ENCODE measurements around the gene MAZ.
"Not testable (repeated sequence)": the region's sequence is repeated elsewhere in the genome, so short reads cannot be mapped to it uniquely, and the experiment has no call there.

MAZ gene

DNA sequence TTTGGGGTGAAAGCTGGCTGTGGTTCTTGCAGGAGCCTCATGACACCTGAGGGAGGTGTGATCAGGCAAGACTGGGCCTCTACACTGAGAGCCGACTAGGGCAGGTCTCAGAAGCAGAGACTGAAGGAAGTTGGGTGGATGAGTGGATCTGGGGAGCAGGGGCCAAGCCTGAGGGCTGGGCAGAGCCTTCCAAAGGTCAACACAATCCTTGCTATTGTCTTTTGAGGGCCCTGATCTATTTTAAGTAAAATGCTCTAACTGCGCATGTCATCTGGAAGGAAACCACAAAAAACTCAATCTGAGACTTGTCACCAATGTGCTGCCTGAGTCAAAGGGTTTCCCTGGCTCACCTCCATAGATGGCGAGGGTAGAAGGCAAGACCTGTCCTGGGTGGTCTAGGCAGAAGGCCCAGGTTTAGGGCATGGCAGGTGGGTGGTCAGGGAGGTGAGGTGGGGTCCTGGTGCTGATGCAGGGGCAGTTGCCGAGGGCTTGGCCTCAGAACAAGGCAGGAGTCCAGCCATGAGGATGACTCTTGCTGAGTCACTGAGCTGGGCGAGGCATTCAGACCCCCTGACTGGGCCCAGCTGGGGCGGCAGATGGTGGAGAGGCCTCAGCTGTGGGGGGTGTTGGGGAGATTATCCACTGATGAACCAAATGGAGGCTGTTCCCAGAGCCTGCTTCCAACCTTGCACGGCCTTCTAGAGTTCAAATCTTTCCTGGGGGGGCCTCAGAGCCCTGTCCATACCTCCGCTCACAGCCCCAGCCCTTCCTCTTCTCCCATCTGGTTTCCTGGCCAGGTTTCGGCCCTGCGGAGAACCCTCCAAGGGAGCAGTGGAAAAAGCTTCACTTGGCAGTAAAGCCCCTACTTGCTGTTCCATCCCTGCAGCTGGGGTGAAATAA, 19.1 kb downstream of the MAZ start:
- no peak for DNase-seq

DNA sequence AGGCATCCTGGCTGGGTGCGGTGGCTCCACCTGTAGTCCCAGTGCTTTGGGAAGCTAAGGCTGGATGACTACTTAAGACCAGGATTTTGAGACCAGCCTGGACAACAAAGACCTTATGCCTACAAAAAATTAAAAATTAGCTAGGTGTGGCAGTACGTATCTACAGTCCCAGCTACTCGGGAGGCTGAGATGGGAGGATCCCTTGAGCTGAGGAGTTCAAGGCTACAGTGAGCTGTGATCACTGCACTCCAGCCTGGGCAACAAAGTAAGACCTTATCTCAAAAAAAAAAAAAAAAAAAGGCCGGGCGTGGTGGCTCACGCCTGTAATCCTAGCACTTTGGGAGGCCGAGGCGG, 20.0 kb downstream of the MAZ start:
- DNase-seq: no peak

DNA sequence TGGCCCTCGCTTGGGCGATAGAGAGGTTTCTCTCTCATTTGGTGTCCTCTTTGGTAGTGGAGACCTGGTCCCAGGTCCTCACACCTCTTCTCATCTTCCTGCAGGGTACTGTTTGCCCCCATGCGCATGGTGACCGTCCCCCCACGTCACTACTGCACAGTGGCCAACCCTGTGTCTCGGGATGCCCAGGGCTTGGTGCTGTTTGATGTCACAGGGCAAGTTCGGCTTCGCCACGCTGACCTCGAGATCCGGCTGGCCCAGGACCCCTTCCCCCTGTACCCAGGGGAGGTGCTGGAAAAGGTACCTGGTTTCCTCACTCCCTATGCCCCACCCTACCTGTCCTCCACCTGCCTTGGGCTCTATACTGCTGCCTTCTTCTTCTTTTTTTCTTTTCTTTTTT, 24.4 kb downstream of the MAZ start:
- DNase-seq: no peak

DNA sequence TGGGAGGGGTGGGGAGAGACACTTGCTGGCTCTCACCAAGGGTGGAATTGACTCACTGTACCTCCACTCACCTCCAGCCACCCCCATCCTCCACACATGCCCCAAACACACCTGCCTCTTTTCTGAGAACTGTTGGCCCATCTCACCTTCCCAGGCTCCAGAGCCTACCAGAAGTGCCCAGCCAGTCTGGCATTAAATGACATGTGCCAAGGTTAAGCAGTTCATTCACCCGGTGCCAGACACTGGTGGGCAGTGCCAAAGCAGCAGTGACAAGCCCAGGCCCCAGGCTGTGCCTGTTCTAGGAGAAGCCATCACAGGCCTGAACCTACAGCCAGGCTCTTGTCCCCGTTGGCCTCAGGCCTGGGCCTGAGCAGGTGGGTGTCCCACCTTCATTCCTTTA, 25.2 kb downstream of the MAZ start:
- no peak for DNase-seq

DNA sequence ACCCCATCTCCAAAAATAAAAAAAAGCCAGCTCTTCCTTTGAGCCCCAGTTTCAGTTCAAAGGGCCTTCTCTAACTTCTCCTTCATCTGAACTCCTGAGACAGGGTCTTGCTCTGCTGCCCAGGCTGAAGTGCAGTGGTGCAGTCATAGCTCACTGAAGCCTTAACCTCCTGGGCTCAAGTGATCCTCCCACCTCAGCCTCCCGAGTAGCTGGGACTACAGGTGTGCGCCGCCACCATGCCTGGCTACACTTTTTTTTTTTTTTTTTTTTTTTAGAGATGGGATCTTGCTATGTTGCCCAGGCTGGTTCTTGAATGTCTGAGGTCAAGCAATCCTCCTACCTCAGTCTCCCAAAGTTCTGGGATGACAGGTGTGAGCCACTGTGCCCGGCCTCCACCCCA, 26.9 kb downstream of the MAZ start:
- not testable (repeated sequence) for DNase-seq

DNA sequence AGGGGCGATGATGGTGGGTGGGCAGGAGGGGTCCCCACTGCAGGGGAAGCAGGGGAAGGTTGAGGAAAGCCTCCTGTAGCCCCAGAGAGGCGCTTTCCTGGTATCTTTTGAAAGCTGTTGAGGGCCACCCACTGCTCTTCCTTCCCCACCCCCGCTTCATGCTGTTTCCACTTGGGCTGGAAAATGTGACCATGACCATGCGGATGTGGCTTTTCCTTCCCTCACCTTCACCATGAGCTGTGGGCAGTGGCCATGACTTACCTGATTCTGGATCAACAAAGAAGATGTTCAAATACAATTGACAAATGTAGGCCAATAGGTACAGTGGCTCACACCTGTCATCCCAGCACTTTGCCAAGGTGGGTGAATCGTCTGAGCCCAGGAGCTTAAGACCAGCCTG, 27.8 kb downstream of the MAZ start:
- DNase-seq: no peak

DNA sequence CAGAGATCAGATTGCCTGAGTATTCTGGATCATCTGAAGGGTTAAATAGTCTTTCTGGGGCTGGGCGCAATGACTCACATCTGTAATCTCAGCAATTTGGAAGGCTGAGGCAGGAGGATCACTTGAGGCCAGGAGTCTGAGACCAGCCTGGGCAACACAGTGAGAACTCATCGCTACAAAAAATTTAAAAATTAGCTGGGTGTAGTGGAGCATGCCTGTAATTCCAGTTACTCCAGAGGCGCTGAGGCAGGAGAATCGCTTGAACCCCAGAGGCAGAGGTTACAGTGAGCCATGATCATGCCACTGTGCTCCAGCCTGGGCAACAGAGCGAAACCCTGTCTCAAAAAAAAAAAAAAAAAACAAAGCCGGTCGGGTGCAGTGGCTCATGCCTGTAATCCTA, 29.6 kb downstream of the MAZ start:
- DNase-seq: no peak

DNA sequence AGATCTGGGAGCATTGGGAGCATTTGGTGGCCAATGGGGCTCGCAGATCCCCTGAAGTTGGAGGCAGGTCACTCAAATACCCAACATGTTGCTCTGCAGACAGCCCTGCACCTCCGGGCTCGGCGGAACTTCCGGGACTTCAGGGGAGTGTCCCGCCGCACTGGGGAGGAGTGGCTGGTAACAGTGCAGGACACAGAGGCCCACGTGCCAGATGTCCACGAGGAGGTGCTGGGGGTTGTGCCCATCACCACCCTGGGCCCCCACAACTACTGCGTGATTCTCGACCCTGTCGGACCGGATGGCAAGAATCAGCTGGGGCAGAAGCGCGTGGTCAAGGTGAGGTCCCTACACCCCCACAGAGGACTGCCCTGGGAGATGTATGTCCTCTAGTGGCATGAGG, 30.3 kb downstream of the MAZ start:
- DNase-seq: no peak

DNA sequence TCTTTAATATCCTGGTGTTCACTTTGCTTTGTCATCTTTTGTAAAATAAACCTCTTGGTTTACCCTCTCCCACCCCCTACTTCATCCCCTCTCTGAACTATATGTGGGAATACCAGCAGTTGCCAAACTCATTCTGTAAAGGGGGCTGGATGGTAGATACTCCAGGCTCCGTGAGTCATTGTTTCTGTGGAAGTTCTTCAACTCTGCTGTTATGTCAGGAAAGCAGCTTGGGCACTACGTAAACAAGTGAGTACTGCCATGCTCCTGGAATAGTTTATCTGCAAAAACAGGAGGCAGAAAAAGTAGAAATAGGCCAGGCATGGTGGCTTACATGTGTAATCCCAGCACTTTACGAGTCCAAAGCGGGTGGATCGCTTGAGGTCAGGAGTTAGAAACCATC, 31.5 kb downstream of the MAZ start:
- DNase-seq: no peak

DNA sequence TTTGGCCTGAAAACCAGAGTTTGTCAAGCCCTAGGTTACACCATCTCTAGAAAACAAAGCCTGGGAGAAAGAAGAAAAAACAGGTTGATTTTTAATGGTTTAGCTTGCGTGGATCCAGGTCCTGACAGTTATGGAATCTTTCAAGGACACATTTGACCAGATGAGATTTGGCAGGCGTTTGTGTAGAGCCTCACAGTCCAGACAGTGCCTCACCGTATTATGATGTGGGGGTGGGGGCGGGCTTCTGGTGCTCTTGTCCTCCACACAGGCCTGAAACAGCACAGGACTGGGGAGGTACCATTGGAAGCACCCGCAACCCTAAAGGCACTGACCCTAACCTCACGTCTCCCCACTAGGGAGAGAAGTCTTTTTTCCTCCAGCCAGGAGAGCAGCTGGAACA, 33.5 kb downstream of the MAZ start:
- no peak for DNase-seq

DNA sequence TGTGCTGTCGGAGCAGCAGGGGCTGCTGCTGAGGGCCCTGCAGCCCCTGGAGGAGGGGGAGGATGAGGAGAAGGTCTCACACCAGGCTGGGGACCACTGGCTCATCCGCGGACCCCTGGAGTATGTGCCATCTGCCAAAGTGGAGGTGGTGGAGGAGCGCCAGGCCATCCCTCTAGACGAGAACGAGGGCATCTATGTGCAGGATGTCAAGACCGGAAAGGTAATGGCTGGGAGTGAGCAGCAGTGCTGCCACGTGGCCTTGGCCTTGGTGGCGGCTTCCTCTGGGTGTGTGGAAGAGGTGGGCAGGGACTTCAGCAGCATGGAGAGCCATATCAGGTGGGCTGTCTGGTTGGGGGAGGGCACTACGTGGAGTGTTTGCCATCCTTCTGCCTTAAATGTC, 33.9 kb downstream of the MAZ start:
- DNase-seq: no peak

DNA sequence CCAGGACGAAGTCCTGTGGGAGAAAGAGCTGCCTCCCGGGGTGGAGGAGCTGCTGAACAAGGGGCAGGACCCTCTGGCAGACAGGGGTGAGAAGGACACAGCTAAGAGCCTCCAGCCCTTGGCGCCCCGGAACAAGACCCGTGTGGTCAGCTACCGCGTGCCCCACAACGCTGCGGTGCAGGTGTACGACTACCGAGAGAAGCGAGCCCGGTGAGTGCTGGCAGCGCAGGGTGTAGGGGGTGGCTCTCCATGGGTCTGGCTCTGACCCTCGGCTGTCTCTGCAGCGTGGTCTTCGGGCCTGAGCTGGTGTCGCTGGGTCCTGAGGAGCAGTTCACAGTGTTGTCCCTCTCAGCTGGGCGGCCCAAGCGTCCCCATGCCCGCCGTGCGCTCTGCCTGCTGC, 35.3 kb downstream of the MAZ start:
- DNase-seq: no peak

DNA sequence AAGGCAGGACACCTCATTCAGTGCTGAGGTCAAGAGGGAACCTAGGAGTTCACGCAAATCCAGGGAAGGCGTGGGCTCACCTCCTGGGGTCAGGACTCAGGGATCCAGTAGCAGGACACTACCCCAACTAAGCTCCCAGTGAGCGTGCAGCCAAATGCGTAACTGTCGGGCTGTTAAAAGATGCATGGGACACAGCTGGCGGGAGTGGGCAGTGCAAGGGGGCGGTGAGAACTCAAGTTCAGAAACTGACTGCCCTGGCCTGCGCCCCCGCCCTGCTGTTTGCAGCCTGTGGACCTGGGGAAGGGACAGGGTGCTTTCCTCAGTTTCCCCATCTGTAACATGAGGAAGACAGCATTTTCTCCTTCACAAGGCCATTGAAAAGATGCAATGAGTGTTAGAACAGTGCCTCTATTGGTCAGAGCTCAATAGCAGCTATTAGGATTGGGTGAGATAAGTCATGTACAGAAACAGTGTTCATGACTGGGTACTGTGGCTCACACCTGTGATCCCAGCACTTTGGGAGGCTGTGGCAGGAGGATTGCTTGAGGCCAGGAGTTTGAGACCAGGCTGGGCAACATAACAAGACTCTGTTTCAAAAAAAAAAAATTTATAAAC, 36.5 kb downstream of the MAZ start:
- DNase-seq: no peak

DNA sequence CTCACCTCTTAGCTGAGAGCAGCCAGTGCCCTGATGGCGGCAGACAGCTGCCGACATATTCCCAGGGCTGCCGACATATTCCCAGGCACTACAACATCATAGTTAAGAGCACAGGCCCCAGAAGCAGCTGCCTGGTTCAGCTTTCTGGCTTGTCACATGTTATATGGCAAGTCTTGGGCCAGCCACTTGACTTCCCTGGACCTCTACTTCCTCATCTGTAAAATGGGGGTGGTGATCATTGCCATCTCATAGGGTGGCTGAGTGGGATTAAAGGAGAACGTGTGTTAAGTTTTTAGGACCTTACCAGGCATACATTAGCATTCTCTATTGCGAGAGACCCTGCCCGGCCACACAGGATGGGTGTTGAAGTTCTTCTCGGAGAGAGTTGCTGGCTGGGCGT, 37.6 kb downstream of the MAZ start:
- no peak for DNase-seq

DNA sequence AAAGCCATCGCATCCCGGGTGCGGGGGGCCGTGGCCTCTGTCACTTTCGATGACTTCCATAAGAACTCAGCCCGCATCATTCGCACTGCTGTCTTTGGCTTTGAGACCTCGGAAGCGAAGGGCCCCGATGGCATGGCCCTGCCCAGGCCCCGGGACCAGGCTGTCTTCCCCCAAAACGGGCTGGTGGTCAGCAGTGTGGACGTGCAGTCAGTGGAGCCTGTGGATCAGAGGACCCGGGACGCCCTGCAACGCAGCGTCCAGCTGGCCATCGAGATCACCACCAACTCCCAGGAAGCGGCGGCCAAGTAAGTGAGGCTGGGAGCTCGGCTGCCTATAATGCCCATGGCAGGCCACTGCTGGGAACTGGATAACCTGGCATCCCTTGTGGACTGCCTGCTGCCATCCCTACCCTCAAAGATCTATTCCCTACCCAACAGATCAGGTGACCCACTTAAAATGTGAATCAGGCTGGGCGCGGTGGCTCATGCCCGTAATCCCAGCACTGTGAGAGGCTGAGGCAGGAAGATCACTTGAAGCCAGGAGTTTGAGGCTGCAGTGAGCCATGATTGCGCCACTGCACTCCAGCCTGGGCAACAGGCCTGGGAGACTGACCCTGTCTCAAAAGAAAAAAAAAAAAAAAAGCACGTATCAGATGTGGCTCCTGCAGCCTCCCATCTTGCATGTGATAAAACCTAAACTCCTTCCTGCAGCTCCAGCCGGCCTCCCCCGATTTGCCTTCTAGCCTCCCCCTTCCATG, 38.4 kb downstream of the MAZ start:
- no peak for DNase-seq

DNA sequence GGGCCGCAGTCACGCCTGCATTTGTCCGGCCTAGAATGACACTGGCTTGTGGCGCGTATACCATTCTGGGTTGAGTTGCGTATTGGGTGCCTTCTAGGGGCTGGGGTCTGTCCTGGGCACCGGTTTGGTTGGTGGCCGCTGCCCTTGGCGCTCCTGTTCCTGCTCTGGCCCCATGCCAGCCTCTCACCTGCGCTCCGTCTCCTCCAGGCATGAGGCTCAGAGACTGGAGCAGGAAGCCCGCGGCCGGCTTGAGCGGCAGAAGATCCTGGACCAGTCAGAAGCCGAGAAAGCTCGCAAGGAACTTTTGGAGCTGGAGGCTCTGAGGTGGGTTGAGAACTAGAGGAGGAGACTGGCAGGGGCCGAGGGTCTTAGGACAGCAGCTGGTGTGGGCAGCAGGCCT, 39.3 kb downstream of the MAZ start:
- no peak for DNase-seq

DNA sequence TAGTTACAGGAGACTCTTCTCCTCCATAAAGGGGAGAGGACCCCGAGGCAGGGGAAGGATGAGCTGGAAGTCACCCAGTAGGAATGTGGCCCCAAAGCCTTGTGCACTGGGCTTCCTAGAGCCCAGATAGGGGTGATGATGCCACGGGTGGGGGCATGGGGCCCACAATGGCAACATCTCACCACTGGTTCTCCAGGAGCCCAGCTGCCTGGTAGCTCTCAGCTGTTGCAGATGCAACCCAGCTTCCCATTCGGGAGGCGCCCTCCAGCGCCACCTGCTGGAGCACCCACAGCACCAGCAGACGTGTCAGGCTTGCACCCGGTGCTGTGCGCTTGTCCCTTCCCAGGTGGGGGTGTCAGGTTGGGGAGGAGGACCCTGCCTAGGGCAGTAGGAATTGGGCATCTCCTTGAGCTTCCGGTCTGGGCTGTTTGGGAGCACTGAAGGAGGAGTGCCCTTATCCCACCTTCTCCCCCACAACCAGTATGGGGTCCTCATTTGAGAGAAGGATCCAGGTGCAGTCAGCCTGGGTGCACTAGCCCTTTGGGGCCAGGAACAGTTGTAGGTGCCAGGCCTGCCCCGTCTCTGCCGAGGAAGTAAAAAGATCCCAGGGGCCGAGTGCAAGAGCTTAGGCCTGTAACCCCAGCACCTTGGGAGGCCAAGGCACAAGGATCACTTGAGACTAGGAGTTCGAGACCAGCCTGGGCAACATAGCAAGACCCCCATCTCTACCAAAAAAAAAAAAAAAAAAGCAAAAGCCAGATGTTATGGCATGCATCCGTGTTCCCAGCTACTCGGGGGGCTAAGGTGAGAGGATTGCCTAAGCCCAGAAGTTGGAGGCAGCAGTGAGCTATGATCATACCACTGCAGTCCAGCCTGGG, 42.3 kb downstream of the MAZ start:
- DNase-seq: no peak

DNA sequence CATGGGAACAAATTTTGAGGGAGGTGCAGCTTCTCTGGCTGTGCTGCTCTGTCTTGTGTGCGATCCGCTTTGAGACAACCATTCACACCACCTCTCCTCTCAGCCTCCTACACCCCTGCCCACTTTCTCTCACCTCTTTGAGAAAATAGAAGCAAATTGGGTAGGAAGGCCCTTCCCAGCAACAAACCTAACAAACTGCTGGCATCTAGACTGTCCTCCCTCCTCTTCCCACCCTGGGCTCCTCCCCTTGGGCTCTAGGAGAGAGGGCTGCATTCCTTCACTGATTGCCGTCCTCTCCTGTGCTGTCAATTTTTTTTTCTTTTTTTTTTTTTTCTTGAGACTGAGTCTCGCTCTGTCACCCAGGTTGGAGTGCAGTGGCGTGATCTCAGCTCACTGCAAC, 43.2 kb downstream of the MAZ start:
- no peak for DNase-seq

DNA sequence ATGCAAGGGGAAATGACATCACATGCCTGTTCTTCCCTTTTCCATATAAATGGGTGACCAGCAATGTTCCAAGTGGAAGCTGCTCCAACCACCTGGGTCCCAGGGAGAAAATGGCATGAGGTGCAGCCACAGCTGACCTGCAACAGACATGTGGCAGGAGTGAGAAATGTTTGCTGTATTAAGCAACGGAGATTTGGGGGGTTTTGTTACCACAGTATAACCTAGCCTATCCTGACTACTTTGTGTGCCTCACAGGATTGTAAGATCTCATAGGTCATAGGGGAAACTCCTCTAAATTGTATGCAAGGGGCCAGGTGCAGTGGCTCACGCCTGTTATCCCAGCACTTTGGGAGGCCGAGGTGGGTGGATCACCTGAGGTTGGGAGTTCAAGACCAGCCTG, 44.7 kb downstream of the MAZ start:
- no peak for DNase-seq

DNA sequence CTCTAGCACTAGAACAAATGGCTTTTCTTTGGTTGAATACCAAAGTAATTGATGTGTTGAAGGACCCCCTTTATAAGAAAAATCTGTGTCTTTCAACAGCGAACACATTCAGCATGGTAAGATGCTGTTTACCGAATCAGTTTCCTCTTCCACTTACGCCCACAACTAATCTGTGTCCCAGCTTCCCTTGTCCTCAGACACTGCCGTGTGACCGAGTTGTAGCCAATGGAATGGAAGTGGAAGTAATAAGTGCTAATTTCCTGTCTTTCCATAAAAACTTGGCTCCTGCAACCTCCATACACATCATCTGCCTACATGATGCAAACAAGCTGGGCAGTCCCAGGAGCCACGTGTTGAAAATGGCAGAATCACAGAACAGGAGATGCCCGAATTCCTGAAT, 46.3 kb downstream of the MAZ start:
- DNase-seq: no peak

DNA sequence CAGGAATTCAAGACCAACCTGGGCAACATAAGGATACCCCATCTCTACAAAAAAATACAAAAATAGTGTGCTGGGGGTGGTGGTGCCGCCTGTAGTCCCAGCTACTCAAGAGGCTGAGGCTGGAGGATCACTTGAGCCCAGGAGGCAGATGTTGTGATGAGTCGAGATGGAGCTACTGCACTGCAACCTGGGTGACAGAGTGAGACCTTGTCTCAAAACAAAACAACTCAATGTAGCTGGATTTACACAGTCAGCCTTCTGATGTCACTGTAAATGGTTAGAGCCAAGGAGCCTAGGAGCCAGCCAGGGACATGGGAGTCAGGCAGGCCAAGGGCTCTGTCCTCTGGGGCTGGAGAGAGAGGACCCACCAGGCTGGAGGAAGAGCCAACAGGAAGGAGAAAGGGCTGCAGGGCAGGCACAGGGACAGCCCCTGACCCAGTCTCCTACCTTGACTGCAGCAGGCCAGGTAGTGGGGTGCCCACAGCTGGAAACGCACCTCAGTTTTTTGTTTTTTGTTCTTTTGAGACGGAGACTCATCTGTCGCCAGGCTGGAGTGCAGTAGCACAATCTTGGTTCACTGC, 48.3 kb downstream of the MAZ start:
- no peak for DNase-seq

DNA sequence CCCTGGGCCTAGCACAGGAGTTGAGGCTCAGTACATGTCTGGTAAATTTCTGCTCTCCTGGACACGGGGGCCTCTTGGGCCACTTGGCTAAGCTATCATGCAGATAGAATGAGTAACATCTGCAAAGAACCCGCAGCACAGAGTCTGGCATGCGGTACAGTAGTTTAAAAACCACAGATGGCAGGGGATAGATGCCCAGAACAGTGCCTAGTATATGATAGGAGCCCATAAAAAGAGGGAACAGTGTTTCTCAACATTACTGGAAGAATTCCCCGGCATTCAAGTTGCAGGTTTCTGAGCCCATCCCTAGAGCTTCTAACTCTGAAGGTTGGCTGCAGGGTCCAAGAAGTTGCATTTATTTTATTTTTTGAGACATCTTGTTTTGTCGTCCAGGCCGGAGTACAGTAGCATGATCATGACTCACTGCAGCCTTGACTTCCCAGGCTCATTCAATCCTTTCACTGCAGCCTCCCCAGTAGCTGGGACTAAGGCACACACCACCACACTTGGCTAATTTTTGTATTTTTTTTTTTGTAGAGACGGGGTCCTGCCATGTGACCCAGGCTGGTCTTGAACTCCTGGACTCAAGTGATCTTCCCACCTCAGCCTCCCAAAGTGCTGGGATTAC, 50.9 kb downstream of the MAZ start:
- no peak for DNase-seq
